ENCODE measurements around the gene FREM1.

The FREM1 gene

GRCh38 chr9:14937216-14937615 lies 27.0 kb upstream of the FREM1 start:
- no peak for ATAC-seq
- TF ChIP-seq BACH2 (CRISPR knock-in tag; IDR thresholded peaks at IDR 0.05; ENCODE audit: borderline replicate concordance) = no peak
- TF ChIP-seq GLIS3 (CRISPR knock-in tag; IDR thresholded peaks at IDR 0.05) = no peak
- TF ChIP-seq ZFP30 (CRISPR knock-in tag; IDR thresholded peaks at IDR 0.05) = no peak
- TF ChIP-seq POU6F1 (CRISPR knock-in tag; IDR thresholded peaks at IDR 0.05; ENCODE audit: borderline replicate concordance, low read depth) = no peak
- TF ChIP-seq, protein P1, sequence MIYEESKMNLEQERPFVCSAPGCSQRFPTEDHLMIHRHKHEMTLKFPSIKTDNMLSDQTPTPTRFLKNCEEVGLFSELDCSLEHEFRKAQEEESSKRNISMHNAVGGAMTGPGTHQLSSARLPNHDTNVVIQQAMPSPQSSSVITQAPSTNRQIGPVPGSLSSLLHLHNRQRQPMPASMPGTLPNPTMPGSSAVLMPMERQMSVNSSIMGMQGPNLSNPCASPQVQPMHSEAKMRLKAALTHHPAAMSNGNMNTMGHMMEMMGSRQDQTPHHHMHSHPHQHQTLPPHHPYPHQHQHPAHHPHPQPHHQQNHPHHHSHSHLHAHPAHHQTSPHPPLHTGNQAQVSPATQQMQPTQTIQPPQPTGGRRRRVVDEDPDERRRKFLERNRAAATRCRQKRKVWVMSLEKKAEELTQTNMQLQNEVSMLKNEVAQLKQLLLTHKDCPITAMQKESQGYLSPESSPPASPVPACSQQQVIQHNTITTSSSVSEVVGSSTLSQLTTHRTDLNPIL (CRISPR knock-in tag; IDR thresholded peaks at IDR 0.05; ENCODE audit: low read depth) = no peak
- no peak for TF ChIP-seq ZFP3 (CRISPR knock-in tag; IDR thresholded peaks at IDR 0.05)
- TF ChIP-seq RARB (CRISPR knock-in tag; IDR thresholded peaks at IDR 0.05) = no peak
- no peak for TF ChIP-seq ARNTL (CRISPR knock-in tag; IDR thresholded peaks at IDR 0.05; ENCODE audit: borderline replicate concordance, low read depth)
- TF ChIP-seq, protein P2, sequence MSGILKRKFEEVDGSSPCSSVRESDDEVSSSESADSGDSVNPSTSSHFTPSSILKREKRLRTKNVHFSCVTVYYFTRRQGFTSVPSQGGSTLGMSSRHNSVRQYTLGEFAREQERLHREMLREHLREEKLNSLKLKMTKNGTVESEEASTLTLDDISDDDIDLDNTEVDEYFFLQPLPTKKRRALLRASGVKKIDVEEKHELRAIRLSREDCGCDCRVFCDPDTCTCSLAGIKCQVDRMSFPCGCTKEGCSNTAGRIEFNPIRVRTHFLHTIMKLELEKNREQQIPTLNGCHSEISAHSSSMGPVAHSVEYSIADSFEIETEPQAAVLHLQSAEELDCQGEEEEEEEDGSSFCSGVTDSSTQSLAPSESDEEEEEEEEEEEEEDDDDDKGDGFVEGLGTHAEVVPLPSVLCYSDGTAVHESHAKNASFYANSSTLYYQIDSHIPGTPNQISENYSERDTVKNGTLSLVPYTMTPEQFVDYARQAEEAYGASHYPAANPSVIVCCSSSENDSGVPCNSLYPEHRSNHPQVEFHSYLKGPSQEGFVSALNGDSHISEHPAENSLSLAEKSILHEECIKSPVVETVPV (CRISPR knock-in tag; IDR thresholded peaks at IDR 0.05) = no peak
- TF ChIP-seq ZNF8 (CRISPR knock-in tag; IDR thresholded peaks at IDR 0.05) = no peak
- TF ChIP-seq SNAI2 (CRISPR knock-in tag; IDR thresholded peaks at IDR 0.05) = no peak
- TF ChIP-seq ESRRG (CRISPR knock-in tag; IDR thresholded peaks at IDR 0.05) = no peak
- no peak for TF ChIP-seq ZC3H10 (CRISPR knock-in tag; IDR thresholded peaks at IDR 0.05)
- no peak for TF ChIP-seq ZNF565 (CRISPR knock-in tag; conservative IDR thresholded peaks at IDR 0.05; ENCODE audit: low read depth)
- no peak for TF ChIP-seq TCF4 (CRISPR knock-in tag; IDR thresholded peaks at IDR 0.05; ENCODE audit: borderline replicate concordance)
- no peak for TF ChIP-seq PPARA (CRISPR knock-in tag; IDR thresholded peaks at IDR 0.05; ENCODE audit: borderline replicate concordance)
- no peak for TF ChIP-seq ZNF70 (CRISPR knock-in tag; IDR thresholded peaks at IDR 0.05)
- TF ChIP-seq TSHZ2 (CRISPR knock-in tag; IDR thresholded peaks at IDR 0.05) = no peak

DNA sequence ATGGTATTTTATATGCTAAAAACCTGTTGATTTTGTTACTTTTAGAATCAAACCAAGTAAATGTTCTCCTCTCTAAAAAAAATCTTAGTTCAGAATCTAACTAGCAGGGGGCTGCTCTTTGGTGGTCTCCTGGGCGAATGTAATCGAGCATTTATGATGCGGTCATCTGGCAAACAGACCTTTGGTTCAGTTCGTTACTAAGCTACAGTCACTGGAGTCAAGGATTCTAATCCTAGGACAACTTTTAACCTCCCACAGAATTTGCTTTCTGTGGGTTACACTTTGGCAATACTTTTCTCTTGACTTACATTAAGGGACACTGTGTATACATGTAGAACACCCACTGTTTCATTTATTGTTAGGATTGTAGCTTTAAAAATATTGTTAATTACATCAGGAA lies 26.3 kb upstream of the FREM1 start:
- no peak for ATAC-seq
- TF ChIP-seq CSDC2 (CRISPR knock-in tag; IDR thresholded peaks at IDR 0.05) (no peak), ZNF70 (CRISPR knock-in tag; IDR thresholded peaks at IDR 0.05) (peak; percentile 70; the same call in 1 of the 2 replicates), ZFP3 (CRISPR knock-in tag; IDR thresholded peaks at IDR 0.05) (no peak)

DNA sequence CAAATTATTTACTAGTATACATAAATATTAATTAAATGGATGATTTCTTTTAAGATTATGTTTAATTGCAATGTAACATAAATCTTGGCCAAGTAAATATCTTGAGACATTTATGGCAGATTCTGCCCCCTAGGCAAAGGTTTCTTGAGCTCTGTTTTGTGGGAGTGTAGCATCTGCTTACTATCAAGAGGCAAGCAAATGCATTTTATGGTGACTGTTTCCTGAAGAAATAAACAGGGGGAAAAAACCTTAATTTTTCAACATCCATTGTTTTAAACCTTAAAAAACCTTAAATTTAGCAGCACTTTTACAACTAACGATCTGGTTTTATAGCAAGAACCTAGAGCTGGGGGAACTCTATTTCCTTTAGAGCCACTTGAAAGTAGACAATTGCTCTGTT lies 25.7 kb upstream of the FREM1 start:
- no peak; the same call in 2 of the 3 replicates for ATAC-seq
- TF ChIP-seq ZC3H10 (CRISPR knock-in tag; IDR thresholded peaks at IDR 0.05) (no peak), TCF4 (CRISPR knock-in tag; IDR thresholded peaks at IDR 0.05; ENCODE audit: borderline replicate concordance) (peak; percentile 82; the same call in 1 of the 2 replicates), TSHZ2 (CRISPR knock-in tag; IDR thresholded peaks at IDR 0.05) (0 out of 2 replicates have a peak, but pooled peaks have one; percentile 38), RARB (CRISPR knock-in tag; IDR thresholded peaks at IDR 0.05) (no peak), ISL1 (CRISPR knock-in tag; IDR thresholded peaks at IDR 0.05) (0 out of 2 replicates have a peak, but pooled peaks have one; percentile 68), ZNF8 (CRISPR knock-in tag; IDR thresholded peaks at IDR 0.05) (0 out of 2 replicates have a peak, but pooled peaks have one; percentile 16)

Measured in SK-N-SH treated with all-trans-retinoic acid at 6 μM for 48 hours (cell line).